ENCODE results near the gene SLC7A4. TPM values are rescaled to one million over a fixed set of nuclear protein-coding genes. Genes with fewer than 3 reads are reported as not detected.

SLC7A4 gene
- polyA plus RNA-seq, 1 of the 3 experiments (the other 2 are of a cell fraction), result 0.02 TPM

DNA sequence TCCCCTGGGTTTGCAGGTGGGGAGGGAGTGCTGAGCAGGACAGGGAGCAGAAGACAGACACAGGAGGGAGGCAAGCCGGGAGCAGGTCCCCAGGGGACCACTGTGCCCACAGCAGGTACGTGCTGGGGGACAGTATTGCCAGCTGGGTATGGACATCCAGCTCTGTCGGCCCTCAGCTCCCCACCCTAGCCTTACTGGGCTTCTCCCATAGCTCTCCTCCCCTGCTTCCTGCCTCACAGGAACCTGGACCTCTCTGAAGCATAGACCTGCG lies 23.1 kb upstream of the SLC7A4 start (continued):
- TF ChIP-seq, protein P1, sequence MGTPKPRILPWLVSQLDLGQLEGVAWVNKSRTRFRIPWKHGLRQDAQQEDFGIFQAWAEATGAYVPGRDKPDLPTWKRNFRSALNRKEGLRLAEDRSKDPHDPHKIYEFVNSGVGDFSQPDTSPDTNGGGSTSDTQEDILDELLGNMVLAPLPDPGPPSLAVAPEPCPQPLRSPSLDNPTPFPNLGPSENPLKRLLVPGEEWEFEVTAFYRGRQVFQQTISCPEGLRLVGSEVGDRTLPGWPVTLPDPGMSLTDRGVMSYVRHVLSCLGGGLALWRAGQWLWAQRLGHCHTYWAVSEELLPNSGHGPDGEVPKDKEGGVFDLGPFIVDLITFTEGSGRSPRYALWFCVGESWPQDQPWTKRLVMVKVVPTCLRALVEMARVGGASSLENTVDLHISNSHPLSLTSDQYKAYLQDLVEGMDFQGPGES (IDR thresholded peaks at IDR 0.05; ENCODE audit: low read depth, low read length), result no peak
- TF ChIP-seq FOXM1 (IDR thresholded peaks at IDR 0.05; ENCODE audit: low read depth) (no peak), ELF1 (IDR thresholded peaks at IDR 0.05) (no peak), YY1 (IDR thresholded peaks at IDR 0.05; ENCODE audit: low read depth) (no peak), SMC3 (IDR thresholded peaks at IDR 0.05; ENCODE audit: low read depth, low read length) (no peak), NFIC (IDR thresholded peaks at IDR 0.05; ENCODE audit: borderline replicate concordance) (no peak)

DNA sequence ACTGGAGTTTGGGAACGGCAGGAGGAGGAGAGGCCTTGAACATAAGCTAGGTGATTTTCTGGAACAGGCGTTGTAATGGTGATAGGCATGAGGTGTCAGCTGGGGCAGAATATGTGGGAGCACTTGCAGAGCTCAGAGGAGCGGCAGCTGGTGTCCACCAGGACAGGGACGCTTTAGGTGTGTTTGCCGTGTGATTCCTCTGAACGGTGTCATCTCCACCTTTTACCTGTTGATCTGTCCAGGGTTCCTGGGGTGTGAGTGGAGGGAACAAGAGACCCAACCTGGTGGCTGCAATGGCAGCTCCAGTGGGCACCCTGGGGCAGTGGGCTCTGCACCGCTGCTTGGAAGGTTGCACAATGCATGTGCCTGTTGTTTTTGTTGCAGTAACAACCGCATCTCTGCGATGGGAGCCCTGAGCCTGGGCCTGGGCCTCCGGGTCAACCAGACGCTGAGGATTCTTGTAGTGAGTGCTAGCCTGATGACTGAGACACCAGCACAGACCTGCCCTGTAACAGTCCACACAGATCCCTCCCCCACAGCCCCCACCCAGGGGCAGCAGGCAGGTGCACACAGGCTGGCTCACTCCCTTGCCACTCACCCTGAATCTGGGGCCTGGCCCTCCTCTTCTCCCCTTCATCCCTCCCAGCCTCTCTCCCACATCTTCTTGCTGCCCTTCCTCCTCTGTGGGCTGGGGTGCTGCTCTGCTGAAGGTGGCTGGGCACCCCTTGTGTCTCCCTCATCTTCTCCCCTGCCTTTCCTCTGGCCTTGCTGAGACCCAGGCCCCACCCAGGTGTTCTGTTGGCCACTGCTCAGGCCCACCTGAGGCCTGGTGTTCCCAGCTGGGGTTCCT lies 22.6 kb upstream of the SLC7A4 start:
- H3K4me3 ChIP-seq (ENCODE audit: low read depth in 2 of 2, low read length in 1 of 2), result no peak overlapping the region
- WGBS (ENCODE audit: low lambda C conversion rate), result 62% methylated on average over 7 of the region's 11 CpGs

DNA sequence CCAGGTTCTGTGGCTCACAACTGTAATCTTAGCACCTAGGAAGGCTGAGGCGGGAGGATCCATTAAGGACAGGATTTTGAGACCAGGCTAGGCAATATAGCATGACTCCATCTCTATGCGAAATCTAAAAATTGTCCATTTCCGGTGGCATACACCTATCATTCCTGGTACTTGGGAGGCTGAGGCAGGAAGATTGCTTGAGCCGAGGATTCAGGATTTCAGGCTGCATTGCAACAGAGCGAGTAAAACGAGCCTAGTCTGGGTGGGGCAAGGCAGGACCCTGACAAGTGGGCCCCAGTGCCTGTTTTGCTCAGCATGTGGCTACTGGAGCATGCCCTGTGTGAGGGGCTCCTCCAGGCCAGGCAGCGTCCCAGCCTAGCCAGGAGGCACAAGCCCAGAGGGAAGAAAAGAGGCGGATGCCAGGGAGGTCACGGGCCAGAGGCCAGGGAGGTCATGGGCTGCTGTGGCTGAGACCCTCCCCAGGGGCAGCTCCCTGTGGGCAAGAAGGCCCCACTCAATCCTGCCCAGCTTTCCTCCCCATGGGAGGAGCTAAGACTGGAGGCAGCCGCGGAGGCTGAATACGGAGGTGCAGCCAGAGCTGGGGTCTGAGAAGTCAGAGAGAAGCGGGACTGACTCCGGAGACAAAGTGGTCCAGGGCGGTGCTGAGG lies 21.8 kb upstream of the SLC7A4 start:
- Histone ChIP-seq H3K27me3 (ENCODE audit: insufficient read depth) (no peaks in the 10 kb centered on the region), H3K9me3 (no peaks in the 10 kb centered on the region), H3K9ac (no peak overlapping the region), H3F3A (replicated peaks; ENCODE audit: insufficient read depth) (no peaks in the 10 kb centered on the region), H3K4me2 (no peak overlapping the region), H3K36me3 (replicated peaks in 1 of 2; ENCODE audit: control insufficient read depth in 1 of 2, insufficient read depth in 2 of 2, low read length in 1 of 2) (no peaks in the 10 kb centered on the region), H3K27ac (ENCODE audit: low read depth in 2 of 2, low read length in 1 of 2) (no peak overlapping the region), H3K9me2 (no peaks in the 10 kb centered on the region), H4K20me1 (ENCODE audit: insufficient read depth) (no peaks in the 10 kb centered on the region), H3K4me1 (ENCODE audit: control insufficient read depth in 1 of 2, insufficient read depth in 2 of 2, low read depth in 1 of 2, low read length in 1 of 2) (no peaks in the 10 kb centered on the region), H2AFZ (ENCODE audit: low read depth) (no peak overlapping the region), H3K79me2 (ENCODE audit: insufficient read depth) (no peaks in the 10 kb centered on the region), H3K4me3 (ENCODE audit: low read depth in 2 of 2, low read length in 1 of 2) (no peak overlapping the region)
- no peak for DNase-seq
- TF ChIP-seq TCF12 (IDR thresholded peaks at IDR 0.05), result no peak
- no peak for TF ChIP-seq RCOR1 (IDR thresholded peaks at IDR 0.05; ENCODE audit: low read length)
- no peak for TF ChIP-seq FOSL2 (IDR thresholded peaks at IDR 0.05; ENCODE audit: borderline replicate concordance, low read depth)
- TF ChIP-seq MXI1 (IDR thresholded peaks at IDR 0.05; ENCODE audit: low read depth, low read length), result no peak
- TF ChIP-seq, protein P2, sequence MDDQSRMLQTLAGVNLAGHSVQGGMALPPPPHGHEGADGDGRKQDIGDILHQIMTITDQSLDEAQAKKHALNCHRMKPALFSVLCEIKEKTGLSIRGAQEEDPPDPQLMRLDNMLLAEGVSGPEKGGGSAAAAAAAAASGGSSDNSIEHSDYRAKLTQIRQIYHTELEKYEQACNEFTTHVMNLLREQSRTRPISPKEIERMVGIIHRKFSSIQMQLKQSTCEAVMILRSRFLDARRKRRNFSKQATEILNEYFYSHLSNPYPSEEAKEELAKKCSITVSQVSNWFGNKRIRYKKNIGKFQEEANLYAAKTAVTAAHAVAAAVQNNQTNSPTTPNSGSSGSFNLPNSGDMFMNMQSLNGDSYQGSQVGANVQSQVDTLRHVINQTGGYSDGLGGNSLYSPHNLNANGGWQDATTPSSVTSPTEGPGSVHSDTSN (IDR thresholded peaks at IDR 0.05), result no peak
- TF ChIP-seq GABPA (IDR thresholded peaks at IDR 0.05; ENCODE audit: low read depth), result no peak
- TF ChIP-seq, protein P3, sequence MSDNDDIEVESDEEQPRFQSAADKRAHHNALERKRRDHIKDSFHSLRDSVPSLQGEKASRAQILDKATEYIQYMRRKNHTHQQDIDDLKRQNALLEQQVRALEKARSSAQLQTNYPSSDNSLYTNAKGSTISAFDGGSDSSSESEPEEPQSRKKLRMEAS (IDR thresholded peaks at IDR 0.05; ENCODE audit: low read depth), result no peak
- TF ChIP-seq, protein P1 (IDR thresholded peaks at IDR 0.05; ENCODE audit: low read depth, low read length), result no peak
- TF ChIP-seq, protein P4, sequence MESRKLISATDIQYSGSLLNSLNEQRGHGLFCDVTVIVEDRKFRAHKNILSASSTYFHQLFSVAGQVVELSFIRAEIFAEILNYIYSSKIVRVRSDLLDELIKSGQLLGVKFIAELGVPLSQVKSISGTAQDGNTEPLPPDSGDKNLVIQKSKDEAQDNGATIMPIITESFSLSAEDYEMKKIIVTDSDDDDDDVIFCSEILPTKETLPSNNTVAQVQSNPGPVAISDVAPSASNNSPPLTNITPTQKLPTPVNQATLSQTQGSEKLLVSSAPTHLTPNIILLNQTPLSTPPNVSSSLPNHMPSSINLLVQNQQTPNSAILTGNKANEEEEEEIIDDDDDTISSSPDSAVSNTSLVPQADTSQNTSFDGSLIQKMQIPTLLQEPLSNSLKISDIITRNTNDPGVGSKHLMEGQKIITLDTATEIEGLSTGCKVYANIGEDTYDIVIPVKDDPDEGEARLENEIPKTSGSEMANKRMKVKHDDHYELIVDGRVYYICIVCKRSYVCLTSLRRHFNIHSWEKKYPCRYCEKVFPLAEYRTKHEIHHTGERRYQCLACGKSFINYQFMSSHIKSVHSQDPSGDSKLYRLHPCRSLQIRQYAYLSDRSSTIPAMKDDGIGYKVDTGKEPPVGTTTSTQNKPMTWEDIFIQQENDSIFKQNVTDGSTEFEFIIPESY (IDR thresholded peaks at IDR 0.05; ENCODE audit: borderline replicate concordance, low read depth), result no peak
- TF ChIP-seq FOXJ3 (CRISPR knock-in tag; IDR thresholded peaks at IDR 0.05), result no peak
- ChIA-PET POLR2A (no interaction called here), CTCF (interaction anchor here (0.7 kb wide), 2 partner anchors 11 to 195 kb away, joined by 3 read pairs; no protein-coding TSS in a partner anchor)
- WGBS (ENCODE audit: low lambda C conversion rate), result 85% methylated on average over 12 of the region's 15 CpGs

More for the DNA sequence above, 22.6 kb upstream of the SLC7A4 start:
- TF ChIP-seq YY1 (IDR thresholded peaks at IDR 0.05; ENCODE audit: low read depth) (no peak), RAD21 (IDR thresholded peaks at IDR 0.05; ENCODE audit: low read length) (no peak)
- POLR2A ChIA-PET, result no interaction called here
- Histone ChIP-seq H2AFZ (ENCODE audit: low read depth) (no peak overlapping the region), H3K27me3 (ENCODE audit: insufficient read depth) (no peaks in the 10 kb centered on the region), H3F3A (replicated peaks; ENCODE audit: insufficient read depth) (no peaks in the 10 kb centered on the region), H3K9me2 (no peaks in the 10 kb centered on the region), H3K4me2 (no peak overlapping the region), H3K27ac (ENCODE audit: low read depth in 2 of 2, low read length in 1 of 2) (no peak overlapping the region), H3K79me2 (ENCODE audit: insufficient read depth) (no peaks in the 10 kb centered on the region), H3K9ac (no peak overlapping the region), H4K20me1 (ENCODE audit: insufficient read depth) (no peaks in the 10 kb centered on the region), H3K4me1 (ENCODE audit: control insufficient read depth in 1 of 2, insufficient read depth in 2 of 2, low read depth in 1 of 2, low read length in 1 of 2) (no peaks in the 10 kb centered on the region), H3K36me3 (replicated peaks in 1 of 2; ENCODE audit: control insufficient read depth in 1 of 2, insufficient read depth in 2 of 2, low read length in 1 of 2) (no peaks in the 10 kb centered on the region), H3K9me3 (no peaks in the 10 kb centered on the region)
- DNase-seq, result no peak
- CTCF ChIA-PET, result no interaction called here

Data from SK-N-SH (cell line).